ENCODE results near the gene FURIN. TPM values are rescaled to one million over a fixed set of nuclear protein-coding genes. Genes with fewer than 3 reads are reported as not detected.

Gene FURIN
- total RNA-seq, 2 experiments from 2014 or later, result 97.4 to 104 TPM

GRCh38 chr15:90860450-90860849 lies 7.9 kb upstream of the FURIN start:
- TF ChIP-seq CTCF (IDR thresholded peaks at IDR 0.05), result no peak
- ChIA-PET POLR2A (interaction anchor here (0.7 kb wide), 1 partner anchor 23 kb away, joined by 3 read pairs; no protein-coding TSS in a partner anchor), CTCF (no interaction called here)
- no peak overlapping the region for H3K4me3 ChIP-seq (ENCODE audit: low read length)
- H3K36me3 ChIP-seq (ENCODE audit: insufficient read depth, low read length), result no peaks in the 10 kb centered on the region
- H3K9me3 Mint-ChIP-seq, result no peaks in the 10 kb centered on the region
- no peaks in the 10 kb centered on the region for H3K27me3 Mint-ChIP-seq
- no peak overlapping the region for H3K27ac Mint-ChIP-seq
- no peak overlapping the region for H3K27ac ChIP-seq (ENCODE audit: low read depth in 1 of 2, low read length in 2 of 2)
- no peaks in the 10 kb centered on the region for H3K36me3 Mint-ChIP-seq (ENCODE audit: low read depth)
- ATAC-seq (ENCODE audit: poor library complexity), result no peak
- peaks cover 37% of the 10 kb centered on the region for H3K4me1 ChIP-seq (ENCODE audit: insufficient read depth, low read length)
- no peak for DNase-seq
- intact Hi-C loops (cut with DNase I, micrococcal nuclease), result no loop called here
- H3K4me1 Mint-ChIP-seq (ENCODE audit: low read depth), result peaks cover 34% of the 10 kb centered on the region
- H3K9me3 ChIP-seq (ENCODE audit: control insufficient read depth in 1 of 2, insufficient read depth in 1 of 2, low read length in 2 of 2), result no peaks in the 10 kb centered on the region
- no peak overlapping the region for H3K4me3 Mint-ChIP-seq
- H3K27me3 ChIP-seq (ENCODE audit: control insufficient read depth in 1 of 2, insufficient read depth in 2 of 2, low read length in 2 of 2), result no peaks in the 10 kb centered on the region

- no peak overlapping the region for H3K27ac ChIP-seq (ENCODE audit: low read depth in 1 of 2, low read length in 2 of 2)
- no peaks in the 10 kb centered on the region for H3K27me3 ChIP-seq (ENCODE audit: control insufficient read depth in 1 of 2, insufficient read depth in 2 of 2, low read length in 2 of 2)
- H3K36me3 ChIP-seq (ENCODE audit: insufficient read depth, low read length), result no peaks in the 10 kb centered on the region
- Mint-ChIP-seq H3K27ac (no peak overlapping the region), H3K4me3 (no peak overlapping the region), H3K36me3 (ENCODE audit: low read depth) (no peaks in the 10 kb centered on the region), H3K27me3 (no peaks in the 10 kb centered on the region), H3K4me1 (ENCODE audit: low read depth) (peaks cover 29% of the 10 kb centered on the region), H3K9me3 (no peaks in the 10 kb centered on the region)
- intact Hi-C loops (cut with DNase I, micrococcal nuclease), result no loop called here
- DNase-seq, result no peak
- CTCF ChIA-PET, result no interaction called here
- ATAC-seq (ENCODE audit: poor library complexity), result no peak
- TF ChIP-seq CTCF (IDR thresholded peaks at IDR 0.05), result no peak
- H3K4me1 ChIP-seq (ENCODE audit: insufficient read depth, low read length), result peaks cover 30% of the 10 kb centered on the region
- H3K4me3 ChIP-seq (ENCODE audit: low read length), result no peak overlapping the region
- POLR2A ChIA-PET, result no interaction called here
- no peaks in the 10 kb centered on the region for H3K9me3 ChIP-seq (ENCODE audit: control insufficient read depth in 1 of 2, insufficient read depth in 1 of 2, low read length in 2 of 2)
Observed at GRCh38 chr15:90860942-90861675, 7.3 kb upstream of the FURIN start.

GRCh38 chr15:90862487-90862886 lies 5.9 kb upstream of the FURIN start:
- TF ChIP-seq CTCF (IDR thresholded peaks at IDR 0.05), result no peak
- ATAC-seq (ENCODE audit: poor library complexity) (no peak), DNase-seq (no peak)
- no peaks in the 10 kb centered on the region for H3K9me3 ChIP-seq (ENCODE audit: control insufficient read depth in 1 of 2, insufficient read depth in 1 of 2, low read length in 2 of 2)
- intact Hi-C loops (cut with DNase I, micrococcal nuclease), result no loop called here
- CTCF ChIA-PET, result no interaction called here
- H3K4me1 Mint-ChIP-seq (ENCODE audit: low read depth), result peaks cover 16% of the 10 kb centered on the region
- H3K27ac ChIP-seq (ENCODE audit: low read depth in 1 of 2, low read length in 2 of 2), result no peak overlapping the region
- no peaks in the 10 kb centered on the region for H3K27me3 Mint-ChIP-seq
- POLR2A ChIA-PET, result no interaction called here
- H3K36me3 ChIP-seq (ENCODE audit: insufficient read depth, low read length), result no peaks in the 10 kb centered on the region
- H3K9me3 Mint-ChIP-seq, result no peaks in the 10 kb centered on the region
- no peak overlapping the region for H3K4me3 ChIP-seq (ENCODE audit: low read length)
- H3K4me3 Mint-ChIP-seq, result no peak overlapping the region
- H3K4me1 ChIP-seq (ENCODE audit: insufficient read depth, low read length), result peaks cover 16% of the 10 kb centered on the region
- H3K27ac Mint-ChIP-seq, result no peak overlapping the region
- no peaks in the 10 kb centered on the region for H3K36me3 Mint-ChIP-seq (ENCODE audit: low read depth)
- H3K27me3 ChIP-seq (ENCODE audit: control insufficient read depth in 1 of 2, insufficient read depth in 2 of 2, low read length in 2 of 2), result no peaks in the 10 kb centered on the region

All from CD4-positive, alpha-beta T cell (primary cell).